Left ventricle myocardium inferior (tissue), 1 donor: ENCODE data around the gene PDGFB. TPM values are rescaled to one million over a fixed set of nuclear protein-coding genes. Genes with fewer than 3 reads are reported as not detected.
A peak's percentile ranks its signal among the peaks of the same experiment; 100 is the strongest.

Source experiments
- DNase-seq: peaks from one replicate; pipeline ENCODE4 v3.0.0-alpha.2; 2020
- H3K27ac ChIP-seq: fragments of 200-600 bp; replicated peaks from 2 replicates; pipeline ENCODE4 v1.8.0; 2021
- H3K27me3 ChIP-seq: fragments of 200-600 bp; 2 replicates; pipeline ENCODE4 v1.8.0; 2021; ENCODE audit warnings: low read depth
- H3K36me3 ChIP-seq: fragments of 200-600 bp; 2 replicates; pipeline ENCODE4 v1.8.0; 2021
- H3K4me1 ChIP-seq: fragments of 200-600 bp; 2 replicates; pipeline ENCODE4 v1.8.0; 2021
- H3K4me3 ChIP-seq: fragments of 200-600 bp; 2 replicates; pipeline ENCODE4 v1.8.0; 2021; ENCODE audit warnings: mild to moderate bottlenecking, moderate library complexity
- H3K9me3 ChIP-seq: fragments of 200-600 bp; replicated peaks from 2 replicates; pipeline ENCODE4 v1.8.0; 2021
- CTCF ChIP-seq: fragments of 200-600 bp; IDR thresholded peaks from 2 replicates; pipeline ENCODE4 v1.8.0; 2021; ENCODE audit warnings: antibody characterized with exemption, mild to moderate bottlenecking, borderline replicate concordance
- intact Hi-C: fragments of 100-400 bp; cut with micrococcal nuclease; formaldehyde crosslinking; loops from one replicate; pipeline ENCODE4 v1.11.0; 2022
- total RNA-seq: library from RNA; stranded (reverse); fragmentation: NEBNext Ultra II Directional; extraction: Animal tissue kit (Norgen Biotek cat#: 25700); gene quantifications from one replicate; pipeline ENCODE4 v1.2.1, GENCODE V29; 2021
- donor health status: DM: no; HTN: yes; CAD: no; lungs with severe emphysema.

The PDGFB gene
- total RNA-seq, 1 donor from 2014 or later: 17.2 TPM

- Histone ChIP-seq H3K36me3 (peaks cover 34% of the 10 kb centered on the region), H3K27ac (peak overlapping the region; percentile 97), H3K27me3 (no peaks in the 10 kb centered on the region), H3K4me1 (peaks cover 83% of the 10 kb centered on the region), H3K9me3 (no peaks in the 10 kb centered on the region), H3K4me3 (peak overlapping the region; percentile 82)
- no peak for DNase-seq
- intact Hi-C loops: loop anchor here (10.0 kb wide), 2 partner anchors 58 to 72 kb away; no protein-coding TSS in a partner anchor
- TF ChIP-seq CTCF: no peak
Measured at GRCh38 chr22:39232806-39233709, 11.7 kb downstream of the PDGFB start.

- Histone ChIP-seq H3K36me3 (peaks cover 42% of the 10 kb centered on the region), H3K9me3 (no peaks in the 10 kb centered on the region), H3K27me3 (no peaks in the 10 kb centered on the region), H3K4me1 (peaks cover 74% of the 10 kb centered on the region), H3K27ac (peak overlapping the region; percentile 97), H3K4me3 (no peak overlapping the region)
- intact Hi-C loops: loop anchor here (10.0 kb wide), 2 partner anchors 57 to 73 kb away; no protein-coding TSS in a partner anchor
- no peak for TF ChIP-seq CTCF
- DNase-seq: no peak
Measured at GRCh38 chr22:39232246-39232645, 12.5 kb downstream of the PDGFB start.

- no peak overlapping the region for H3K4me3 ChIP-seq
- peak overlapping the region; percentile 97 for H3K27ac ChIP-seq
- intact Hi-C loops: loop anchor here (10.0 kb wide), 2 partner anchors 57 to 73 kb away; no protein-coding TSS in a partner anchor
- TF ChIP-seq CTCF: no peak
- peaks cover 47% of the 10 kb centered on the region for H3K36me3 ChIP-seq
- peaks cover 66% of the 10 kb centered on the region for H3K4me1 ChIP-seq
- H3K27me3 ChIP-seq: no peaks in the 10 kb centered on the region
- DNase-seq: no peak
- no peaks in the 10 kb centered on the region for H3K9me3 ChIP-seq
Measured at GRCh38 chr22:39231197-39231950, 13.4 kb downstream of the PDGFB start.

- intact Hi-C loops: loop anchor here (10.0 kb wide), 2 partner anchors 56 to 74 kb away; no protein-coding TSS in a partner anchor
- Histone ChIP-seq H3K4me3 (no peak overlapping the region), H3K9me3 (no peaks in the 10 kb centered on the region), H3K4me1 (peaks cover 57% of the 10 kb centered on the region), H3K27me3 (no peaks in the 10 kb centered on the region), H3K36me3 (peaks cover 56% of the 10 kb centered on the region), H3K27ac (peak overlapping the region; percentile 97)
- no peak for DNase-seq
- TF ChIP-seq CTCF: no peak
Measured at GRCh38 chr22:39230261-39231196, 14.3 kb downstream of the PDGFB start.
